ENCODE measurements around the gene KLHL15.

DNA sequence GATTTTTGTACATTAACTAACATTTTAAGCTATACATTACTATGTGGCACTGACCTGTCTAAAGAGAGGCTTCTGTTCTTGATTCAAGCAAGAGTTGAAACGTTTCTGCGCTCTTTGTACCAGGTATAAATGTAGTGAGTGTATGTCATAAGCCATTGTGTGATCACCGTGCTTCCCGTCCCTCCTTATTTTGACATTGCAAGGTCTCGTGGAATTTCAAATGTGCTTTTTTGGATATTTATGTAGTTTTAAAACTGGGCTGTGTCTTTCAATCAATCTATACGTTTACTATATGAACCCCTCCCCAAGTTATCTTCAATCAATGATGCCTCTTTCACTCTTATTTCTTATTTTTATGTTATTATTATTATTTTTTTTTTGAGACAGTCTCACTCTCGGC, at the start of gene KLHL15:
- TF ChIP-seq, protein P1, sequence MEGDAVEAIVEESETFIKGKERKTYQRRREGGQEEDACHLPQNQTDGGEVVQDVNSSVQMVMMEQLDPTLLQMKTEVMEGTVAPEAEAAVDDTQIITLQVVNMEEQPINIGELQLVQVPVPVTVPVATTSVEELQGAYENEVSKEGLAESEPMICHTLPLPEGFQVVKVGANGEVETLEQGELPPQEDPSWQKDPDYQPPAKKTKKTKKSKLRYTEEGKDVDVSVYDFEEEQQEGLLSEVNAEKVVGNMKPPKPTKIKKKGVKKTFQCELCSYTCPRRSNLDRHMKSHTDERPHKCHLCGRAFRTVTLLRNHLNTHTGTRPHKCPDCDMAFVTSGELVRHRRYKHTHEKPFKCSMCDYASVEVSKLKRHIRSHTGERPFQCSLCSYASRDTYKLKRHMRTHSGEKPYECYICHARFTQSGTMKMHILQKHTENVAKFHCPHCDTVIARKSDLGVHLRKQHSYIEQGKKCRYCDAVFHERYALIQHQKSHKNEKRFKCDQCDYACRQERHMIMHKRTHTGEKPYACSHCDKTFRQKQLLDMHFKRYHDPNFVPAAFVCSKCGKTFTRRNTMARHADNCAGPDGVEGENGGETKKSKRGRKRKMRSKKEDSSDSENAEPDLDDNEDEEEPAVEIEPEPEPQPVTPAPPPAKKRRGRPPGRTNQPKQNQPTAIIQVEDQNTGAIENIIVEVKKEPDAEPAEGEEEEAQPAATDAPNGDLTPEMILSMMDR (conservative IDR thresholded peaks at IDR 0.05; ENCODE audit: low read length) = no peak
- TF ChIP-seq EZH2phosphoT487 (IDR thresholded peaks at IDR 0.05; ENCODE audit: borderline replicate concordance, low read depth, low read length) = no peak

All from OCI-LY7 (cell line).